DND-41 (cell line): ENCODE results near the gene SLBP.

Source experiments
- ATAC-seq: fragments of 200-7000 bp; cut with Tn5 transposase; 3 replicates; pipeline ENCODE4 v1.9.1; 2021; ENCODE audit warnings: low read depth; ENCODE audit not compliant: insufficient read depth
- DNase-seq: peaks from one replicate; pipeline ENCODE4 v3.0.0-alpha.2; 2020
- H2AFZ ChIP-seq: 2 replicates; pipeline ENCODE4 v1.6.0; 2012; ENCODE audit warnings: low read depth, low read length
- H3K27ac ChIP-seq: 2 replicates; pipeline ENCODE4 v1.5.1; 2012; ENCODE audit warnings: low read length, inconsistent platforms
- H3K27me3 ChIP-seq: fragments of 200-600 bp; sonication (generic); 2 replicates; pipeline ENCODE4 v1.6.0; 2012; ENCODE audit warnings: low read length, mild to moderate bottlenecking, inconsistent platforms; ENCODE audit not compliant: insufficient read depth, poor library complexity
- H3K36me3 ChIP-seq: 2 replicates; pipeline ENCODE4 v1.5.1; 2012; ENCODE audit warnings: low read length, inconsistent platforms; ENCODE audit not compliant: insufficient read depth
- H3K4me1 ChIP-seq: 2 replicates; pipeline ENCODE4 v1.5.1; 2012; ENCODE audit warnings: mild to moderate bottlenecking, low read length; ENCODE audit not compliant: insufficient read depth
- H3K4me2 ChIP-seq: 2 replicates; pipeline ENCODE4 v1.6.0; 2012; ENCODE audit warnings: mild to moderate bottlenecking, moderate library complexity, low read length, inconsistent platforms; ENCODE audit not compliant: insufficient read depth
- H3K4me3 ChIP-seq, 2 experiments: fragments of 200-600 bp in 1 of 2; shearing (Covaris generic) in 1 of 2; 2 replicates each; pipeline ENCODE4 v1.5.1; 2012 to 2016; ENCODE audit warnings: inconsistent platforms in 2 of 2, low read length in 2 of 2, mild to moderate bottlenecking in 2 of 2, low read depth in 1 of 2, moderate library complexity in 1 of 2
- H3K79me2 ChIP-seq: 2 replicates; pipeline ENCODE4 v1.6.0; 2012; ENCODE audit warnings: low read length, inconsistent platforms; ENCODE audit not compliant: insufficient read depth
- H3K9ac ChIP-seq: 2 replicates; pipeline ENCODE4 v1.6.0; 2012; ENCODE audit warnings: low read depth, mild to moderate bottlenecking, inconsistent platforms, low read length, moderate library complexity
- H3K9me3 ChIP-seq: 2 replicates; pipeline ENCODE4 v1.5.1; 2012; ENCODE audit warnings: low read length, moderate library complexity, mild to moderate bottlenecking, inconsistent platforms; ENCODE audit not compliant: insufficient read depth, severe bottlenecking
- H4K20me1 ChIP-seq: 2 replicates; pipeline ENCODE4 v1.6.0; 2012; ENCODE audit warnings: low read length; ENCODE audit not compliant: insufficient read depth
- EZH2 ChIP-seq: IDR thresholded peaks from 3 replicates; pipeline ENCODE4 v1.6.1; 2012; ENCODE audit warnings: borderline replicate concordance, low read depth, mild to moderate bottlenecking, moderate library complexity, low read length, inconsistent platforms; ENCODE audit not compliant: severe bottlenecking
- TF ChIP-seq, protein P1 (sequence below): IDR thresholded peaks from 2 replicates; pipeline ENCODE4 v1.5.1; 2012; ENCODE audit warnings: borderline replicate concordance, low read length, moderate library complexity, mild to moderate bottlenecking; ENCODE audit not compliant: poor library complexity, severe bottlenecking; ENCODE audit errors: extremely low read depth

Gene SLBP

DNA sequence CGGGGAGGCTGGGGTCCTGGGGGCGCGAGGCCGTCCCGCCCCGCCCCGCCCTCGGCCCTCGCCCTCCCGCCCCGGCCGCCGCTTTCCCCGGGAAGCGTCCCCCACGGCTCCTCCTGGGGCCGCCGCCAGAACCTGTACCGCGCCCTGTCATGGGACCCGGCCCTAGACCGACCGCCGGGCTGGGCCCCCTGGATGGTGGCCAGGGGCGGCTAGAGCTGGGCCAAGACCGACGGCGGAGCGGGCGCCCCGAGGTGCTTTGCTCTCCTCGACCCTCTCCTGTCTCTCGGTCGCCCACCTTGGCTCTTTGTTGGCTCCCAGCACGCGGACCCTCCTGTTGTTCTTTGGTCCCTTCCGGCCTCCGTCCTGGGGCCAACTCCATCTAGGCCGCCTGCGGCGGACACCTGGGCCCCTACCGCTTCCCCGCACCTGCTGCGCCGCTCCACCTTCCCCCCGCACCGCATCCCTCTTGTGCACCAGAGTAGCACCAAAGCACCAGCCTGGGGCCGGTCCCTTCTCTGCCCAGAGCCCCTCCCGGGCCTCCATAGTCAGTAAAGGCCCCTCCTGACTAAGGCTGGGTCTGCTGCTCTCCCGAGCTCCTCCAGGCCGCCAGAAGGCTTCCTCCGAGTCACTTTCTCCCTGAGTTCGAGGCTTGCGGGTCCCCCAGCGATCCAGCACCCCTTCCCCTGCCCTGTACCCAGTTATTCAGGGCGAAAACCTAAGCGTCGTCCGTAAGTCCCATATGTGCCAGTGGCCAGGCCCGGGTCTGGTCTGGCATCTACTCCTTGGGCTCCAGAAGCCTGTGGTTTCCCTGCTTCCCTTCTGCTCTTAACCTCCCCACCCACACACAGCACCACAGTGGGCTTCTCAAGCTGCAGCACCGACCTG lies 9.8 kb upstream of the SLBP start:
- ATAC-seq, result no peak; the same call in 2 of the 3 replicates
- Histone ChIP-seq H3K4me3 (peak overlapping the region; percentile 81 to 91; a peak in 3 of 4 replicates), H4K20me1 (peaks cover 70% of the 10 kb centered on the region), H2AFZ (peak overlapping the region; percentile 65), H3K27ac (peak overlapping the region; percentile 84), H3K9me3 (no peaks in the 10 kb centered on the region), H3K36me3 (peaks cover 68% of the 10 kb centered on the region), H3K4me2 (peak overlapping the region; percentile 98), H3K4me1 (peaks cover 69% of the 10 kb centered on the region), H3K27me3 (no peaks in the 10 kb centered on the region), H3K9ac (peak overlapping the region; percentile 95), H3K79me2 (peaks cover 95% of the 10 kb centered on the region)
- TF ChIP-seq, protein P1, sequence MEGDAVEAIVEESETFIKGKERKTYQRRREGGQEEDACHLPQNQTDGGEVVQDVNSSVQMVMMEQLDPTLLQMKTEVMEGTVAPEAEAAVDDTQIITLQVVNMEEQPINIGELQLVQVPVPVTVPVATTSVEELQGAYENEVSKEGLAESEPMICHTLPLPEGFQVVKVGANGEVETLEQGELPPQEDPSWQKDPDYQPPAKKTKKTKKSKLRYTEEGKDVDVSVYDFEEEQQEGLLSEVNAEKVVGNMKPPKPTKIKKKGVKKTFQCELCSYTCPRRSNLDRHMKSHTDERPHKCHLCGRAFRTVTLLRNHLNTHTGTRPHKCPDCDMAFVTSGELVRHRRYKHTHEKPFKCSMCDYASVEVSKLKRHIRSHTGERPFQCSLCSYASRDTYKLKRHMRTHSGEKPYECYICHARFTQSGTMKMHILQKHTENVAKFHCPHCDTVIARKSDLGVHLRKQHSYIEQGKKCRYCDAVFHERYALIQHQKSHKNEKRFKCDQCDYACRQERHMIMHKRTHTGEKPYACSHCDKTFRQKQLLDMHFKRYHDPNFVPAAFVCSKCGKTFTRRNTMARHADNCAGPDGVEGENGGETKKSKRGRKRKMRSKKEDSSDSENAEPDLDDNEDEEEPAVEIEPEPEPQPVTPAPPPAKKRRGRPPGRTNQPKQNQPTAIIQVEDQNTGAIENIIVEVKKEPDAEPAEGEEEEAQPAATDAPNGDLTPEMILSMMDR, result no peak
- TF ChIP-seq EZH2, result no peak
- no peak for DNase-seq

- Histone ChIP-seq H3K4me2 (peak within 1 kb of the TSS; percentile 100), H3K4me3 (peak within 1 kb of the TSS; percentile 91 to 94), H3K27me3 (no peaks in the 10 kb centered on the region), H3K9me3 (no peaks in the 10 kb centered on the region), H4K20me1 (peaks cover 70% of the 10 kb centered on the region), H3K27ac (peak within 1 kb of the TSS; percentile 86), H2AFZ (peak within 1 kb of the TSS; percentile 79), H3K36me3 (peaks cover 68% of the 10 kb centered on the region), H3K79me2 (peaks cover 95% of the 10 kb centered on the region), H3K4me1 (peaks cover 73% of the 10 kb centered on the region), H3K9ac (peak within 1 kb of the TSS; percentile 95)
- TF ChIP-seq, protein P1, result no peak
- no peak for TF ChIP-seq EZH2
- peak; percentile 82 for ATAC-seq
- DNase-seq, result peak; percentile 94
Observed at GRCh38 chr4:1721003-1721665, 9.0 kb upstream of the SLBP start, which contains the start of the genes TACC3 and TMEM129. Gene TACC3, plus strand, starts transcription at chr4:1721521. Its CDS starts 1,901 bp downstream, at chr4:1723422. Gene TMEM129, minus strand, starts transcription at chr4:1721323. Its CDS starts 486 bp downstream, at chr4:1720837.

DNA sequence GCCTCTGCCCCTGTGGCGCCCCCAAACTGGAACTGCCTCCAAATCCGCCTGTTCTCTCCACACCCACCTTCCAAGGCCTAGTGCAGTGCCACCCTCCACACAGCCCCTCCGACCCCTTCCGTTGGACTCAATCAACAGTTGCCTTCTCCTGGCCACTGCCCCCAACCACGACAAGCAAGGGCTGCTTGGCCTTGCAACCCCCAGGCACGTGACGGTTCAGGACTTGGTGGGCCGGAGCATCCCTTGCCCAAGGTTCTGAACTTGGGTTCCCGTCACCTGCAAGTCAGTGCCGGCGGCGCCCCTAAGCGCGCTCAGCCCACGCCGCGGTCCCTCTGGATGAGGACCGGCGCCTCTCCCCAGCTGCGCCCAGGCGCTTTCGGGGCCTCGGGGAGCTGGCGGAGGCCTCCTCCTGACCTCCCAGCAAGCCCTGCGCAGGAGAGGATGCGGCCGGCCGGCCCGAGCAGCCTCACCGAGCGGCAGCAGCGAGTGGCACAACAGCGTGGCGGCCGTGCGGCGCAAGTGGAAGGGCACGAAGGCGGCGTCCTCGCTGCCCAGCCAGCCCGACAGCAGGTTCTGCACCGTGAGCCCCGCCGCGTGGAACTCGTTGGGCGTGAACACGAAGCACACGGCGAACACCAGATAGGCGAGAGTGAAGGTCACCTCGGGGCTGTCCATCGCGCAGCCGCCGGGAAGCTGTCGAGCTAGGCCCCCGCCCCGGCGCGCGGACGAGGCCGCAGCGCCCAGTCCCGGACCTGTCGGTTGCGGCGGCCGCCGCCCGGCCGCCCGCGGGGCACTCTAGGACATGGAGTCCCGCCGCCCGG lies 8.3 kb upstream of the SLBP start:
- Histone ChIP-seq H2AFZ (peak overlapping the region; percentile 79), H4K20me1 (peaks cover 68% of the 10 kb centered on the region), H3K27me3 (no peaks in the 10 kb centered on the region), H3K27ac (peak overlapping the region; percentile 86), H3K9me3 (no peaks in the 10 kb centered on the region), H3K9ac (peak overlapping the region; percentile 87), H3K4me3 (peak overlapping the region; percentile 85 to 94), H3K36me3 (peaks cover 68% of the 10 kb centered on the region), H3K4me2 (peak overlapping the region; percentile 100), H3K4me1 (peaks cover 73% of the 10 kb centered on the region), H3K79me2 (peaks cover 95% of the 10 kb centered on the region)
- DNase-seq, result peak; percentile 55
- no peak for TF ChIP-seq EZH2
- TF ChIP-seq, protein P1, result no peak
- ATAC-seq, result peak; percentile 15
